SJSA1 (cell line): ENCODE results near the gene TXNRD2. TPM values are rescaled to one million over a fixed set of nuclear protein-coding genes. Genes with fewer than 3 reads are reported as not detected.
A peak's percentile ranks its signal among the peaks of the same experiment; 100 is the strongest.

Experiments used
- DNase-seq, 2 experiments: peaks; one replicate each; pipeline ENCODE4 v3.0.0-alpha.2; 2015 to 2020; ENCODE audit warnings: low spot score in 2 of 2, low read depth in 1 of 2
- H3K27ac ChIP-seq: fragments of 250-450 bp; sonication (Bioruptor Pico); 2 replicates; pipeline ENCODE4 v1.5.1; 2020; ENCODE audit warnings: mild to moderate bottlenecking, moderate library complexity
- H3K27me3 ChIP-seq: fragments of 250-450 bp; sonication (Bioruptor Pico); replicated peaks from 2 replicates; pipeline ENCODE4 v1.5.1; 2020; ENCODE audit warnings: mild to moderate bottlenecking, moderate library complexity
- H3K36me3 ChIP-seq: fragments of 250-450 bp; sonication (Bioruptor Pico); 2 replicates; pipeline ENCODE4 v1.5.1; 2020; ENCODE audit warnings: mild to moderate bottlenecking
- H3K4me1 ChIP-seq: fragments of 250-450 bp; sonication (Bioruptor Pico); replicated peaks from 2 replicates; pipeline ENCODE4 v1.6.1; 2021; ENCODE audit warnings: mild to moderate bottlenecking
- H3K4me3 ChIP-seq: fragments of 250-450 bp; sonication (Bioruptor Pico); 2 replicates; pipeline ENCODE4 v1.5.1; 2020; ENCODE audit warnings: mild to moderate bottlenecking
- H3K9me3 ChIP-seq: fragments of 250-450 bp; sonication (Bioruptor Pico); replicated peaks from 2 replicates; pipeline ENCODE4 v1.5.1; 2020; ENCODE audit warnings: mild to moderate bottlenecking
- total RNA-seq: library from RNA; depleted of rRNA; stranded (reverse); fragments of >200 nt; shearing (Covaris generic); gene quantifications from 2 replicates; pipeline ENCODE4 v1.2.3, GENCODE V29; 2014

The TXNRD2 gene
- total RNA-seq, 1 experiment from 2014 or later, result 42.5 TPM

DNA sequence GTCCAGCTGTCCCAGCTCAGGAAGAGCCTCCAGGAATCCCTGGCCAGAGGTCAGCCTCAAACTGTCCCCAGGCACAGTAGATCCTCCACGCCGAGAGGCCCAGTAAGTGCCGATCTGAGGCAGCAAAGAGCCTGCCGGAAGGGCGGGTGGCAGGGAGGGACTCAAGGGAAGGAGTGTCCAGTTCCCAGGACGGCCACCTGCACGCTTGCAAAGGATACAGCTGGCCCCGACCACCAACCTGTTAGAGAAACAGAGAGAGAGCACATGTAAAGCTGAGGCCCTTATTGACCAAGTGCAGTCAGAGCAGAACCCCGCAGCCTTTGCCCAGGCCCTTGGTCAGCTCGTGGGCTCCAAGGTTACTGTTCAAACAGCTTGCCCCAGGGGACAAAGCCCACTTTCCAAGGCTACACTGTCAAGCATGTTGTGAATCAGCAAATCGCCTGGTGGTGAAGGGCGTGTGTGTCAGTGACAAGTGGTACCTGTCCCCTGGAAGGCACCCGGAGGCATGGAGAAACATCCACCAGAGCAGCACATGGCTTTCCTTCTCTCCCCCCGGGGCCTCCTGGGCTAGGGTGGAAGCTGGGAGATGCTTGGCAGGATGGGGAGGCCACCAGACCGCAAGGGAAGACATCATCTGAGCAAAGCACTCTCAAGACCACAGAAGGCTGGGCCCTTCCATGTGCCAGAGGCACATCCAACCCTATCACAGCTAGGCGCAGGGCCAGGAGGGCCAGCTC is 42.6 kb downstream of the TXNRD2 start:
- no peak for DNase-seq
- peaks cover 7% of the 10 kb centered on the region for H3K4me1 ChIP-seq
- no peak overlapping the region for H3K4me3 ChIP-seq
- H3K9me3 ChIP-seq, result no peaks in the 10 kb centered on the region
- no peaks in the 10 kb centered on the region for H3K27me3 ChIP-seq
- no peak overlapping the region for H3K27ac ChIP-seq
- H3K36me3 ChIP-seq, result peaks cover 17% of the 10 kb centered on the region

GRCh38 chr22:19898145-19898544 is 43.5 kb downstream of the TXNRD2 start:
- H3K9me3 ChIP-seq, result no peaks in the 10 kb centered on the region
- H3K4me1 ChIP-seq, result peaks cover 4% of the 10 kb centered on the region
- H3K36me3 ChIP-seq, result peaks cover 26% of the 10 kb centered on the region
- H3K27ac ChIP-seq, result no peak overlapping the region
- DNase-seq, result no peak
- no peak overlapping the region for H3K4me3 ChIP-seq
- H3K27me3 ChIP-seq, result no peaks in the 10 kb centered on the region

GRCh38 chr22:19897726-19898125 is 43.9 kb downstream of the TXNRD2 start:
- peaks cover 5% of the 10 kb centered on the region for H3K4me1 ChIP-seq
- H3K27me3 ChIP-seq, result no peaks in the 10 kb centered on the region
- no peak overlapping the region for H3K27ac ChIP-seq
- peaks cover 30% of the 10 kb centered on the region for H3K36me3 ChIP-seq
- H3K9me3 ChIP-seq, result no peaks in the 10 kb centered on the region
- no peak for DNase-seq
- H3K4me3 ChIP-seq, result no peak overlapping the region

DNA sequence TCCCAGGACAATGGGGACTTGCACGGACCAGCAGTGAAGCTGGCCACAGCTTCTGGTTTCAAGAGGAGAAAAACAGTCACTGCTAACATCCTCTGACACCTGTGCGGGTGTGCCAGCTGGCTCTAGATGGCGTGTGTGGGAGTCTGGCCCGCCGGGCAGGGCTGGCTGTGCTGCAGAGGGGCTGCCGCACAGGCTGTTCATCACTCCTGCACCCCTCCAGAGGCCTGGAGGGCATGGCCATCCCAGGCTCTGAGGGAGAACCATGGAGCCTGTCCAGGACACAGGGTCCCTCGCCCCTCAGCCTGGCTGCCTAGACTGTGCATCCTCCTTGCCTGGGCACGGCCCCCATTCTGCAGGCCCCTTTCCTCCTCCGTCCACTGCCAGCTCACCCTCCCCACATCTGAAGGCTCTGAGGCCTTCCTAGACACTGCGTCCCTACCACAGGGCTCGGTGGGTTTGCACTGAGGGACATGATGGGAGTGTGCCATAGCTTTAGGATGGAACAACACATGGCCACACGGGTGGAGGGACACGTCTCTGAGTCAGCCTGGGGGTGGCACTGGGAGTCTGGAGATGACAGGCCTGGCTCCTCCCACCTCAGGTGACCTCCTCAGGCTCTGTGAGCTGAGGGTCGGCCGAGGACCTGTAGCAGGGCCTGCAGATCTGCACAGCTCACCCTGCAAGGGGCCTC is 44.8 kb downstream of the TXNRD2 start:
- no peak overlapping the region for H3K4me3 ChIP-seq
- DNase-seq, result no peak
- no peaks in the 10 kb centered on the region for H3K9me3 ChIP-seq
- no peak overlapping the region for H3K27ac ChIP-seq
- peaks cover 34% of the 10 kb centered on the region for H3K36me3 ChIP-seq
- H3K4me1 ChIP-seq, result peaks cover 14% of the 10 kb centered on the region
- H3K27me3 ChIP-seq, result no peaks in the 10 kb centered on the region

GRCh38 chr22:19895160-19895849 is 46.3 kb downstream of the TXNRD2 start:
- Histone ChIP-seq H3K4me1 (peaks cover 28% of the 10 kb centered on the region), H3K36me3 (peaks cover 42% of the 10 kb centered on the region), H3K27me3 (no peaks in the 10 kb centered on the region), H3K9me3 (no peaks in the 10 kb centered on the region), H3K27ac (no peak overlapping the region), H3K4me3 (no peak overlapping the region)
- DNase-seq, result no peak

DNA sequence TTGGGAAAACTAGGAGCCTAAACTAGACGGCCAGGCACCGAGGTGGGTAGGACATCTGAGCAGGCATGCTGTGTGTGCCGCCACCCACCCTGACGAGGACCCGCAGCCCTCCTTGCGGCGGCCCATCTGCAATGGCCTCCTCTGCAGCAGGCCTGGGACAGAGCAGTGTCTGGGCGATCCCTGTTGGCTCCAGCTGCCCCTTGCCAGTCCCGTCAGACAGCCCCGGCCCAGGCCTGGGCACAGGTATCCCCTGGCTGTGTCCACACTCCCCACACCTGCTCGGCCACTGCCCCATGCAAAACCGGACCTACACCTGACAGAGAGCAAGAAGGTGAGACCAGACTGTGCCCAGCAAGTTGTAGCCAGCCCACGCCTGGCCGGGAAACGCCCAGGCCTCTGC is 48.3 kb downstream of the TXNRD2 start:
- no peak for DNase-seq
- Histone ChIP-seq H3K4me1 (peaks cover 28% of the 10 kb centered on the region), H3K27ac (no peak overlapping the region), H3K27me3 (no peaks in the 10 kb centered on the region), H3K9me3 (no peaks in the 10 kb centered on the region), H3K4me3 (no peak overlapping the region), H3K36me3 (peaks cover 45% of the 10 kb centered on the region)

DNA sequence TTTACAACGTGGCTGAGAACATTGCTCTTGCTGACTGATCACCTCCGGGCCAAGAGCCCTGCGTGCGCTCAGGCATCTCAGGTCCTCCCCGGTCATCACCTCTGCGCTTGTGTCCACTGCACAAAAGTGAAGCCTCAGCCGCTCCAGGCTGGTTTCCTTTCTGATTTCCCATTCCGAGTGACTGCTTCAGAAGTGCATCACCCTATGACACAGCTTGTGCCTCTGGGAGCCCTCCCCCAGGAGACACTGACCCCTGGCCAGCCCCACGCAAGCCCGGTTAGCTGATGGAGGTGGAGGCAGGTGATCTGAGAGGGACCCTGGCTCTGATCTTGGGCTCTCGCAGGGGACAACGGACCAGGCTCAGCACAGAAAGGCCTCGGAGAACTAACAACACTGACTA is 48.7 kb downstream of the TXNRD2 start:
- Histone ChIP-seq H3K4me1 (peaks cover 29% of the 10 kb centered on the region), H3K36me3 (peaks cover 49% of the 10 kb centered on the region), H3K27me3 (no peaks in the 10 kb centered on the region), H3K27ac (no peak overlapping the region), H3K4me3 (no peak overlapping the region), H3K9me3 (no peaks in the 10 kb centered on the region)
- DNase-seq, result no peak

DNA sequence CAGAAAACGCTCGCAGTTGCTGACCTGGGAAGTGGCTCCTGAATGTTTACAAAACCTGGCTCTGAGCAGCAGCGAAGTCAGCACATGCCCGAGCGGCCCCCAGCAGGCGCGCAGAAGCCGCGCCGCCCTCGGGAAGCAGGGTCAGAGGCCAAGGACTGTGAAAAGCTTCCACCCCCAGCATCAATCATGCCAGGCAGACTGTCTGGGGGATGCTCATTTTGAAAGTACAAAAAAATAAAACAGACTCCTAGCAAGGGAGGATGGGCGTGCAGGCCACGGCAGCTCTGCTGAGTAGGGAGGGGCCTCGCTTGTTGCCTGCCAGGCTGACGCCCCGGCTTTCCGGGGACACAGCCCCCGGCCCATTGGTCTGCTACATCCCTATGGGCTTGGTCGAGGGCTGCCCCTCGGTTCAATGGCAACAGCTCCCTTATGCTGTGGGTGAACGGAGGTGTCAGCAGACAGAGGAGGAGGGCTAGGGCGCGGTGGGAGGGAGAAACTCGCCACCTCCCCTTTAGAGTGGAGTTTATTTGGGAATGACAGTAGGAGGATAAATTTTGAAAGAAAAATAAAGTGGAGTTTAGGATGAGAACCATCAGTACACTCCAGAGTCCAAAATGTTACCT is 49.2 kb downstream of the TXNRD2 start:
- H3K4me1 ChIP-seq, result peaks cover 33% of the 10 kb centered on the region
- H3K27ac ChIP-seq, result peak overlapping the region; percentile 59
- H3K27me3 ChIP-seq, result no peaks in the 10 kb centered on the region
- DNase-seq, result no peak
- H3K4me3 ChIP-seq, result no peak overlapping the region
- no peaks in the 10 kb centered on the region for H3K9me3 ChIP-seq
- H3K36me3 ChIP-seq, result peaks cover 51% of the 10 kb centered on the region

- Histone ChIP-seq H3K9me3 (no peaks in the 10 kb centered on the region), H3K36me3 (peaks cover 48% of the 10 kb centered on the region), H3K27ac (peak overlapping the region; percentile 59), H3K4me3 (no peak overlapping the region), H3K4me1 (peaks cover 41% of the 10 kb centered on the region), H3K27me3 (no peaks in the 10 kb centered on the region)
- DNase-seq, result peak; percentile 72 to 75
Observed at GRCh38 chr22:19891317-19892256, 50.0 kb downstream of the TXNRD2 start.

DNA sequence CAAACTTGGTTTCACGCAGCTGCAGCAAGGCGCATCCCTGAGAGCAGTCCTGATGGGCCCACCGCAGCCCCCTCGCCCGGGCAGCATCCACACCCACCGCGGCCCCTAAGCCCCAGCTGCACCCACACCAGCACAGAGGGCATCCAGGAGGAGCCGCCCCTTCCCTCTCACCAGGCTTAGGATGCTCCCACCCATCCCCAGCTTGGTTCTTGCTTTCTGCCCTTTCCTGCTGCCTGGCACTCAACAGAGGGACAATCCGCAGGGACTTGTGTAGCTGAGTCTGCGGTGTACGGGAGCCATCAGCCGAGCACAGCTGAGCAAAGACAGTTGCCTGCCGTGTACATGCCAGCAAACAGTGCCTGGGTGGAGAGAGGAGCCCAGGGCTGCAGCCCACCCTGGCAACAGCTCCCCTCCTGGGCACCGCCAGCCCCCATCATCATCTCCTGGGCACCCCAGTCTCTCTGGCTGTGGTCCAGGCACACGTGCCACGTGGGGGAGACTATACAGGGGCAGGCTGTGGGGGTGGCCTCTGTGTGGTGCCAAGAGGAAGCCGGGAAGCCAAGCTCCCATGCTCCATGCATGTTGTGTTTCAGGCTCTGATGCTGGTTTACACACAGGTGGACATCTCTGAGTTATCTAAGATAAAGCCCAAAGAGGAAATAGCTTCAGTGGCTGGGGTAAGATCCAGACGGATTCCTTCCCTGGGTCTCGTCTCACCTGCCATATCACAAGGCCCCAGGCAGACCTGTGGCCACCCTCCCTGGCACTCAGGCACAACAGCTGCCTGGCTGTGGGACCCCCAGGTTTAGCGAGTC is 50.9 kb downstream of the TXNRD2 start:
- H3K27ac ChIP-seq, result no peak overlapping the region

DNA sequence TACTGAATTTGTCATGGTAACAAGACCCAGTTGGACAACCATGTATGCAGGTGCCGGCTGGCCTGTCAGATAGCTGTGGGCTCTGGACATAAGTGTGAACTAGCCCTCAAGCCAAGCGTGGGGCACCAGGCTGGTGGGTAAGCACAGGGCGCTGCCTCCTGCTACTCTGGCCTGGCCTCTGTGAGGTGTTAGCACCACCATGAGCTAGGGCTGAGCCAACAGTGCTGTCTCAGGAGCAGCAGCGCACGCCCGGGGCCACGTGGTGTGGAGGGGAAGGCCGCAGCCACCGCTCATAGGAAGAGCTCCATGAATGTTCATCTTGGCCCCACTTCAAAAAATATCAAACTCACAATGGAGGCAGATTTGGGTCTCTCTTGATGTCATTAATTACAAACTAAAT is 51.7 kb downstream of the TXNRD2 start:
- Histone ChIP-seq H3K4me1 (peaks cover 42% of the 10 kb centered on the region), H3K4me3 (no peak overlapping the region), H3K36me3 (peaks cover 44% of the 10 kb centered on the region), H3K27me3 (no peaks in the 10 kb centered on the region), H3K9me3 (no peaks in the 10 kb centered on the region), H3K27ac (no peak overlapping the region)
- DNase-seq, result no peak

More for the DNA sequence above, 50.9 kb downstream of the TXNRD2 start:
- H3K9me3 ChIP-seq, result no peaks in the 10 kb centered on the region
- peaks cover 48% of the 10 kb centered on the region for H3K36me3 ChIP-seq
- H3K4me3 ChIP-seq, result no peak overlapping the region
- no peak for DNase-seq
- H3K27me3 ChIP-seq, result no peaks in the 10 kb centered on the region
- H3K4me1 ChIP-seq, result peaks cover 42% of the 10 kb centered on the region

DNA sequence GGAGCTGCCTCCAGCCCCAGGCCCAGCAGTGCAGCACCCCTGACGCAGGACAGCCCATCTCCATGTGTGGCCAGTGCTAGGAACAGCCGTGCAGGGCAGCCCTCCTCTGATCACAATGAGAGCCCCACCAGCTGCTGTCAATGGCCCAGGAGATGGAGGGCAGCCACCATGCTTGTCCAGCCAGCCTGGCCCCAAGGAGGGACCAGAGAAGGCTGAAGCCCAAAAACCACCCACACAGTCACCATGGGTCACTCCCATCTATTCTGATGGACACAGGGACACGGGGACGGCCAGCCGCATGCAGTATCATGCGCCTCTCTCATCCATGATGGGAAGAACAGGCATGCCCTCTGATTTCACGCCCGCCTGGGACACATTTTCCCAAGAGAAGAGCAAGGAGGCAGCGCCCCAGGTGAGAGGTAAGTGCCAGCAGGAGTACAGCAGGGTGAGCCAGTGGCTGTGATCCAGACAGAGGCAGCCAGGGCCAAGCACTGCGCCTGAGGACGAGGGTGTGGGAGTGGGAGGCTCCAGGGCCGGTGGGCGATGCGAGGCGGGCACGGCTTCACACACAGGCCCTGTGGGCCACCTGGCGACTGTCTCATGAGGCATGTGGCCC is 53.4 kb downstream of the TXNRD2 start:
- H3K4me1 ChIP-seq, result peaks cover 46% of the 10 kb centered on the region

More for the DNA sequence above, 53.4 kb downstream of the TXNRD2 start:
- DNase-seq, result no peak
- Histone ChIP-seq H3K27me3 (no peaks in the 10 kb centered on the region), H3K27ac (no peak overlapping the region), H3K4me3 (no peak overlapping the region), H3K9me3 (no peaks in the 10 kb centered on the region), H3K36me3 (peaks cover 32% of the 10 kb centered on the region)
